IMR-90 (cell line): Measurements from ENCODE around the gene LSM12. TPM values are rescaled to one million over a fixed set of nuclear protein-coding genes. Genes with fewer than 3 reads are reported as not detected.

Experiments used
- ATAC-seq: fragments of 200-7000 bp; cut with Tn5 transposase; 2 replicates; pipeline ENCODE4 v1.9.1; 2020; ENCODE audit warnings: low read depth, mild to moderate bottlenecking, moderate library complexity
- BruUV-seq: library from RNA; stranded (reverse); fragments of 400-500 nt; replicated peaks from 2 replicates; lab custom pipeline; 2021; lab: Mats Ljungman, UMichigan
- CTCF ChIA-PET: fragments of 300-600 bp; formaldehyde crosslinking; extraction: SDS; loops from one replicate; lab custom pipeline; 2021; ENCODE audit warnings: antibody characterized with exemption; lab: Yijun Ruan, JAX
- POLR2A ChIA-PET: fragments of 300-600 bp; sonication (Branson Sonifier 250); formaldehyde crosslinking; loops from one replicate; lab custom pipeline; 2022; ENCODE audit warnings: antibody characterized with exemption; ENCODE audit not compliant: unreplicated experiment; lab: Charles Lee
- DNase-seq: peaks from one replicate; pipeline ENCODE4 v3.0.0; 2013
- H2AFZ ChIP-seq: replicated peaks from 2 replicates; pipeline ENCODE3; 2013; ENCODE audit warnings: low read length, mild to moderate bottlenecking; ENCODE audit not compliant: poor library complexity
- H2AK5ac ChIP-seq: 2 replicates; pipeline ENCODE4 v1.6.1; 2013; ENCODE audit warnings: low read depth, low read length, inconsistent platforms
- H2AK9ac ChIP-seq: replicated peaks from 2 replicates; pipeline ENCODE3; 2013; ENCODE audit warnings: mild to moderate bottlenecking, low read depth, low read length, moderate library complexity; ENCODE audit not compliant: poor library complexity
- H2BK120ac ChIP-seq: 2 replicates; pipeline ENCODE4 v1.6.1; 2013; ENCODE audit warnings: low read depth, low read length, inconsistent platforms
- H2BK15ac ChIP-seq: 3 replicates; pipeline ENCODE4 v1.6.1; 2013; ENCODE audit warnings: low read depth, low read length, inconsistent platforms
- H2BK20ac ChIP-seq: 2 replicates; pipeline ENCODE4 v1.6.1; 2013; ENCODE audit warnings: low read depth, mild to moderate bottlenecking, inconsistent platforms, low read length, moderate library complexity
- H2BK5ac ChIP-seq: 2 replicates; pipeline ENCODE4 v1.6.1; 2013; ENCODE audit warnings: mild to moderate bottlenecking, low read depth, low read length, inconsistent platforms; ENCODE audit not compliant: poor library complexity, severe bottlenecking
- H3K14ac ChIP-seq: replicated peaks from 2 replicates; pipeline ENCODE4 v1.6.1; 2013; ENCODE audit warnings: low read depth, low read length, inconsistent platforms
- H3K18ac ChIP-seq: 2 replicates; pipeline ENCODE4 v1.6.1; 2013; ENCODE audit warnings: low read depth, low read length, control low read depth
- H3K23ac ChIP-seq: 2 replicates; pipeline ENCODE4 v1.6.1; 2013; ENCODE audit warnings: low read depth, low read length, inconsistent platforms
- H3K27ac ChIP-seq: 2 replicates; pipeline ENCODE4 v1.5.1; 2013; ENCODE audit warnings: mild to moderate bottlenecking, control low read depth, low read length; ENCODE audit not compliant: insufficient read depth
- H3K27me3 ChIP-seq: 2 replicates; pipeline ENCODE4 v1.6.1; 2013; ENCODE audit warnings: low read length; ENCODE audit not compliant: control insufficient read depth, insufficient read depth
- H3K36me3 ChIP-seq: 2 replicates; pipeline ENCODE4 v1.6.1; 2013; ENCODE audit warnings: low read length, mixed read lengths; ENCODE audit not compliant: control insufficient read depth, insufficient read depth
- H3K4ac ChIP-seq: 2 replicates; pipeline ENCODE4 v1.6.1; 2013; ENCODE audit warnings: low read depth, low read length, inconsistent platforms
- H3K4me1 ChIP-seq: 2 replicates; pipeline ENCODE4 v1.6.1; 2013; ENCODE audit warnings: low read length, mixed read lengths; ENCODE audit not compliant: control insufficient read depth, insufficient read depth
- H3K4me2 ChIP-seq: 2 replicates; pipeline ENCODE4 v1.6.1; 2013; ENCODE audit warnings: low read depth, mild to moderate bottlenecking, control low read depth, low read length, moderate library complexity
- H3K4me3 ChIP-seq: 2 replicates; pipeline ENCODE4 v1.5.1; 2013; ENCODE audit warnings: low read depth, mild to moderate bottlenecking, control low read depth, low read length, moderate library complexity; ENCODE audit not compliant: insufficient read depth
- H3K56ac ChIP-seq: 2 replicates; pipeline ENCODE4 v1.6.1; 2013; ENCODE audit warnings: low read length, inconsistent platforms; ENCODE audit not compliant: insufficient read depth; ENCODE audit errors: extremely low read depth
- H3K79me1 ChIP-seq, 2 experiments: 2 replicates each; pipeline ENCODE4 v1.6.1; 2013; ENCODE audit warnings: low read length in 2 of 2, inconsistent platforms in 1 of 2, low read depth in 1 of 2
- H3K9ac ChIP-seq: 2 replicates; pipeline ENCODE4 v1.6.1; 2013; ENCODE audit warnings: low read depth, low read length, control low read depth
- H3K9me1 ChIP-seq: 2 replicates; pipeline ENCODE4 v1.6.1; 2013; ENCODE audit warnings: low read length, inconsistent platforms; ENCODE audit not compliant: insufficient read depth
- H3K9me3 ChIP-seq: 2 replicates; pipeline ENCODE4 v1.6.1; 2013; ENCODE audit warnings: low read length; ENCODE audit not compliant: control insufficient read depth, insufficient read depth
- H4K20me1 ChIP-seq: 2 replicates; pipeline ENCODE4 v1.6.1; 2013; ENCODE audit warnings: low read length, inconsistent platforms; ENCODE audit not compliant: insufficient read depth
- H4K5ac ChIP-seq: 2 replicates; pipeline ENCODE4 v1.6.1; 2013; ENCODE audit warnings: mild to moderate bottlenecking, low read depth, low read length, control low read depth
- H4K8ac ChIP-seq, 2 experiments: 2 replicates each; pipeline ENCODE4 v1.6.1; 2013; ENCODE audit warnings: low read depth in 2 of 2, low read length in 2 of 2, control low read depth in 1 of 2, inconsistent platforms in 1 of 2
- H4K91ac ChIP-seq: 2 replicates; pipeline ENCODE4 v1.6.1; 2013; ENCODE audit warnings: low read depth, low read length, inconsistent platforms; ENCODE audit not compliant: insufficient read depth
- CEBPB ChIP-seq: IDR thresholded peaks from 2 replicates; pipeline ENCODE4 v1.6.1; 2012; ENCODE audit warnings: low read depth, low read length, improper control_type of control experiment
- CHD1 ChIP-seq: IDR thresholded peaks from 2 replicates; pipeline ENCODE4 v1.6.1; 2012; ENCODE audit warnings: low read depth, low read length, improper control_type of control experiment
- FOS ChIP-seq: fragments of 150-350 bp; IDR thresholded peaks from 2 replicates; pipeline ENCODE4 v1.6.1; 2016; ENCODE audit warnings: low read depth, low read length
- MAFK ChIP-seq: IDR thresholded peaks from 2 replicates; pipeline ENCODE4 v1.6.1; 2012; ENCODE audit warnings: low read depth, low read length, improper control_type of control experiment
- MAZ ChIP-seq: IDR thresholded peaks from 2 replicates; pipeline ENCODE4 v1.6.1; 2012; ENCODE audit warnings: low read depth, mild to moderate bottlenecking, low read length, improper control_type of control experiment, moderate library complexity, borderline replicate concordance
- POLR2A ChIP-seq: IDR thresholded peaks from 2 replicates; pipeline ENCODE4 v1.6.1; 2012; ENCODE audit warnings: mild to moderate bottlenecking, low read depth, low read length
- RAD21 ChIP-seq: IDR thresholded peaks from 2 replicates; pipeline ENCODE4 v1.6.1; 2012; ENCODE audit warnings: low read length, improper control_type of control experiment
- WGBS, 2 experiments: methylation state at CpG; one replicate each; pipeline versions ENCODE4 v1.1.5 to v1.1.7; 2013; ENCODE audit warnings: missing lambda C conversion rate in 2 of 2; ENCODE audit not compliant: insufficient read length in 1 of 2; ENCODE audit errors: extremely low coverage in 2 of 2; 5-methylcytosine and 5-hydroxymethylcytosine counted together
- dilution Hi-C: fragments of 300-500 bp; cut with HindIII; formaldehyde crosslinking; loops from one replicate; pipeline ENCODE4 v1.14.3; 2018; ENCODE audit warnings: low sequenced_read_pairs; ENCODE audit not compliant: unreplicated experiment
- in situ Hi-C: fragments of 300-500 bp; cut with MboI; formaldehyde crosslinking; loops from 3 replicates; pipeline ENCODE4 v1.14.3; 2019; ENCODE audit warnings: low sequenced_read_pairs, inconsistent platforms, mixed read lengths
- intact Hi-C: fragments of 100-400 bp; cut with micrococcal nuclease; formaldehyde crosslinking; loops from 2 replicates; pipeline ENCODE4 v1.10.0; 2022
- polyA plus RNA-seq, 3 experiments: library from polyadenylated mRNA; depleted of rRNA; stranded (reverse); fragments of >200 nt; gene quantifications; 2 replicates each; pipeline ENCODE4 v1.2.3, GENCODE V29; 2012; ENCODE audit warnings: low replicate concordance in 1 of 3
- total RNA-seq: library from RNA; depleted of rRNA; stranded (reverse); fragments of >200 nt; gene quantifications from 2 replicates; pipeline ENCODE4 v1.2.3, GENCODE V29; 2012

Gene LSM12
- total and polyA plus RNA-seq, 2 of the 4 experiments (the other 2 are of a cell fraction) = 38.0 to 41.0 TPM

DNA sequence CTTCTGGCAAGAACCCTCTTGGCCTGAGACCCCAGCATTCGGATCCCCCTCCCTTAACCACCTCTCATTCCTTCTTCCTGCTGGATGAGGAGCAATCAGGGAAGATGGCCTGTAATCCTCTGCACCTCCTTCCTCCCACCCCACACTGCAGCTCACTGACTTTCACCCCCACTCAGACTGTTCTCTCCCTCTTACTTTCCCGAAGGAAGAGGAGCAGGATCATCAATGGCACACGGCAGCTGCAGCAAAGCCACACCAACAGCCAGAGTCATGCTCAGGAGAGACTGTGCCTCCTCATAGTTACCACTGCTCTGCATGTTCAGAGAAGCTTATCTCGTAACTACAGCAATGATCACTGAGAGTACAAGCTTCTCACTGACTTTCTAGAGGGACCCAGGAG lies 41.6 kb downstream of the LSM12 start:
- H3K9me3 ChIP-seq = no peaks in the 10 kb centered on the region
- no peak overlapping the region for H3K18ac ChIP-seq
- BruUV-seq = no TSS peak
- no peak overlapping the region for H3K4me2 ChIP-seq
- H3K27ac ChIP-seq = no peak overlapping the region
- no peak overlapping the region for H2AFZ ChIP-seq
- no peak overlapping the region for H2BK15ac ChIP-seq
- H4K8ac ChIP-seq = no peak overlapping the region
- H4K5ac ChIP-seq = no peak overlapping the region
- no peak overlapping the region for H2AK9ac ChIP-seq
- peaks cover 22% of the 10 kb centered on the region for H3K9me1 ChIP-seq
- H4K20me1 ChIP-seq = peaks cover 11% of the 10 kb centered on the region
- no peak overlapping the region for H2BK5ac ChIP-seq
- no peak overlapping the region for H3K56ac ChIP-seq
- no peak overlapping the region for H2BK120ac ChIP-seq
- H3K36me3 ChIP-seq = peaks cover 28% of the 10 kb centered on the region
- no peak overlapping the region for H3K23ac ChIP-seq
- TF ChIP-seq MAFK (no peak), CEBPB (no peak), CHD1 (no peak), RAD21 (no peak), FOS (no peak), MAZ (no peak), POLR2A (no peak)
- H2BK20ac ChIP-seq = no peak overlapping the region
- ATAC-seq (no peak), DNase-seq (no peak)
- intact Hi-C loops = no loop called here
- dilution Hi-C loops = no loop called here
- peaks cover 6 to 32% of the 10 kb centered on the region in 2 experiments; a peak in 3 of 4 replicates for H3K79me1 ChIP-seq
- H3K27me3 ChIP-seq = no peaks in the 10 kb centered on the region
- POLR2A ChIA-PET = no interaction called here
- no peaks in the 10 kb centered on the region for H3K4me1 ChIP-seq
- H3K14ac ChIP-seq = no peak overlapping the region
- CTCF ChIA-PET = no interaction called here
- no peak overlapping the region for H2AK5ac ChIP-seq
- no peak overlapping the region for H3K9ac ChIP-seq
- no peak overlapping the region for H3K4ac ChIP-seq
- H4K91ac ChIP-seq = no peak overlapping the region
- in situ Hi-C loops = no loop called here
- 94% methylated on average over 3 of the region's 4 CpGs; no CpG with 5 or more reads in 1 of the 2 experiments for WGBS, 2 experiments
- no peak overlapping the region for H3K4me3 ChIP-seq
